H1 (cell line): Measurements from ENCODE around the gene EDA. TPM values are rescaled to one million over a fixed set of nuclear protein-coding genes. Genes with fewer than 3 reads are reported as not detected.

Experiments used
- FOSL1 ChIP-seq: IDR thresholded peaks from 2 replicates; pipeline ENCODE4 v1.6.1; 2011; ENCODE audit warnings: mild to moderate bottlenecking, low read depth, low read length, moderate library complexity; ENCODE audit not compliant: insufficient read depth
- polyA plus RNA-seq, 7 experiments: library from polyadenylated mRNA; depleted of rRNA in 3 of 7; stranded (reverse) in 5 of 7; unstranded in 2 of 7; fragments of >200 nt in 5 of 7; fragments of 200-250 nt in 2 of 7; gene quantifications; 1 replicate in 5 of 7; 2 replicates in 1 of 7; 4 replicates in 1 of 7; pipeline versions ENCODE4 v1.2.1 to v1.2.3, GENCODE V29; 2011 to 2013; ENCODE audit warnings: missing spikeins in 2 of 7, mixed read lengths in 2 of 7
- total RNA-seq: library from RNA; stranded (reverse); fragmentation: NEBNext Ultra II Directional; extraction: Animal tissue kit (Norgen Biotek cat#: 25700); gene quantifications from 2 replicates; pipeline ENCODE4 v1.2.1, GENCODE V29; 2021
- TF ChIP-seq, protein P1 (sequence below): fragments of 300-600 bp; sonication (generic); IDR thresholded peaks from 2 replicates; pipeline ENCODE4 v1.7.1; 2012; ENCODE audit warnings: low read length, moderate library complexity, mild to moderate bottlenecking, inconsistent platforms; ENCODE audit not compliant: insufficient replicate concordance

EDA gene
- total and polyA plus RNA-seq, 2 of the 8 experiments (the other 6 are each of a cell fraction or from before 2014, with no cell fraction given) = 7.5 to 10.5 TPM

GRCh38 chrX:69793260-69793935, 177.5 kb downstream of the EDA start (continued):
- TF ChIP-seq, protein P1, sequence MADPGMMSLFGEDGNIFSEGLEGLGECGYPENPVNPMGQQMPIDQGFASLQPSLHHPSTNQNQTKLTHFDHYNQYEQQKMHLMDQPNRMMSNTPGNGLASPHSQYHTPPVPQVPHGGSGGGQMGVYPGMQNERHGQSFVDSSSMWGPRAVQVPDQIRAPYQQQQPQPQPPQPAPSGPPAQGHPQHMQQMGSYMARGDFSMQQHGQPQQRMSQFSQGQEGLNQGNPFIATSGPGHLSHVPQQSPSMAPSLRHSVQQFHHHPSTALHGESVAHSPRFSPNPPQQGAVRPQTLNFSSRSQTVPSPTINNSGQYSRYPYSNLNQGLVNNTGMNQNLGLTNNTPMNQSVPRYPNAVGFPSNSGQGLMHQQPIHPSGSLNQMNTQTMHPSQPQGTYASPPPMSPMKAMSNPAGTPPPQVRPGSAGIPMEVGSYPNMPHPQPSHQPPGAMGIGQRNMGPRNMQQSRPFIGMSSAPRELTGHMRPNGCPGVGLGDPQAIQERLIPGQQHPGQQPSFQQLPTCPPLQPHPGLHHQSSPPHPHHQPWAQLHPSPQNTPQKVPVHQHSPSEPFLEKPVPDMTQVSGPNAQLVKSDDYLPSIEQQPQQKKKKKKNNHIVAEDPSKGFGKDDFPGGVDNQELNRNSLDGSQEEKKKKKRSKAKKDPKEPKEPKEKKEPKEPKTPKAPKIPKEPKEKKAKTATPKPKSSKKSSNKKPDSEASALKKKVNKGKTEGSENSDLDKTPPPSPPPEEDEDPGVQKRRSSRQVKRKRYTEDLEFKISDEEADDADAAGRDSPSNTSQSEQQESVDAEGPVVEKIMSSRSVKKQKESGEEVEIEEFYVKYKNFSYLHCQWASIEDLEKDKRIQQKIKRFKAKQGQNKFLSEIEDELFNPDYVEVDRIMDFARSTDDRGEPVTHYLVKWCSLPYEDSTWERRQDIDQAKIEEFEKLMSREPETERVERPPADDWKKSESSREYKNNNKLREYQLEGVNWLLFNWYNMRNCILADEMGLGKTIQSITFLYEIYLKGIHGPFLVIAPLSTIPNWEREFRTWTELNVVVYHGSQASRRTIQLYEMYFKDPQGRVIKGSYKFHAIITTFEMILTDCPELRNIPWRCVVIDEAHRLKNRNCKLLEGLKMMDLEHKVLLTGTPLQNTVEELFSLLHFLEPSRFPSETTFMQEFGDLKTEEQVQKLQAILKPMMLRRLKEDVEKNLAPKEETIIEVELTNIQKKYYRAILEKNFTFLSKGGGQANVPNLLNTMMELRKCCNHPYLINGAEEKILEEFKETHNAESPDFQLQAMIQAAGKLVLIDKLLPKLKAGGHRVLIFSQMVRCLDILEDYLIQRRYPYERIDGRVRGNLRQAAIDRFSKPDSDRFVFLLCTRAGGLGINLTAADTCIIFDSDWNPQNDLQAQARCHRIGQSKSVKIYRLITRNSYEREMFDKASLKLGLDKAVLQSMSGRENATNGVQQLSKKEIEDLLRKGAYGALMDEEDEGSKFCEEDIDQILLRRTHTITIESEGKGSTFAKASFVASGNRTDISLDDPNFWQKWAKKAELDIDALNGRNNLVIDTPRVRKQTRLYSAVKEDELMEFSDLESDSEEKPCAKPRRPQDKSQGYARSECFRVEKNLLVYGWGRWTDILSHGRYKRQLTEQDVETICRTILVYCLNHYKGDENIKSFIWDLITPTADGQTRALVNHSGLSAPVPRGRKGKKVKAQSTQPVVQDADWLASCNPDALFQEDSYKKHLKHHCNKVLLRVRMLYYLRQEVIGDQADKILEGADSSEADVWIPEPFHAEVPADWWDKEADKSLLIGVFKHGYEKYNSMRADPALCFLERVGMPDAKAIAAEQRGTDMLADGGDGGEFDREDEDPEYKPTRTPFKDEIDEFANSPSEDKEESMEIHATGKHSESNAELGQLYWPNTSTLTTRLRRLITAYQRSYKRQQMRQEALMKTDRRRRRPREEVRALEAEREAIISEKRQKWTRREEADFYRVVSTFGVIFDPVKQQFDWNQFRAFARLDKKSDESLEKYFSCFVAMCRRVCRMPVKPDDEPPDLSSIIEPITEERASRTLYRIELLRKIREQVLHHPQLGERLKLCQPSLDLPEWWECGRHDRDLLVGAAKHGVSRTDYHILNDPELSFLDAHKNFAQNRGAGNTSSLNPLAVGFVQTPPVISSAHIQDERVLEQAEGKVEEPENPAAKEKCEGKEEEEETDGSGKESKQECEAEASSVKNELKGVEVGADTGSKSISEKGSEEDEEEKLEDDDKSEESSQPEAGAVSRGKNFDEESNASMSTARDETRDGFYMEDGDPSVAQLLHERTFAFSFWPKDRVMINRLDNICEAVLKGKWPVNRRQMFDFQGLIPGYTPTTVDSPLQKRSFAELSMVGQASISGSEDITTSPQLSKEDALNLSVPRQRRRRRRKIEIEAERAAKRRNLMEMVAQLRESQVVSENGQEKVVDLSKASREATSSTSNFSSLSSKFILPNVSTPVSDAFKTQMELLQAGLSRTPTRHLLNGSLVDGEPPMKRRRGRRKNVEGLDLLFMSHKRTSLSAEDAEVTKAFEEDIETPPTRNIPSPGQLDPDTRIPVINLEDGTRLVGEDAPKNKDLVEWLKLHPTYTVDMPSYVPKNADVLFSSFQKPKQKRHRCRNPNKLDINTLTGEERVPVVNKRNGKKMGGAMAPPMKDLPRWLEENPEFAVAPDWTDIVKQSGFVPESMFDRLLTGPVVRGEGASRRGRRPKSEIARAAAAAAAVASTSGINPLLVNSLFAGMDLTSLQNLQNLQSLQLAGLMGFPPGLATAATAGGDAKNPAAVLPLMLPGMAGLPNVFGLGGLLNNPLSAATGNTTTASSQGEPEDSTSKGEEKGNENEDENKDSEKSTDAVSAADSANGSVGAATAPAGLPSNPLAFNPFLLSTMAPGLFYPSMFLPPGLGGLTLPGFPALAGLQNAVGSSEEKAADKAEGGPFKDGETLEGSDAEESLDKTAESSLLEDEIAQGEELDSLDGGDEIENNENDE = no peak
- TF ChIP-seq FOSL1 = no peak
